Suprapubic skin (tissue), 4 donors: ENCODE measurements around the gene GSTO2. TPM values are rescaled to one million over a fixed set of nuclear protein-coding genes. Genes with fewer than 3 reads are reported as not detected.

ENCODE experiments used
- DNase-seq, 2 donors: peaks; one replicate each; pipeline ENCODE4 v3.0.0-alpha.2; 2019; ENCODE audit warnings: low spot score in 2 of 2
- H3K27ac ChIP-seq: fragments of 200-600 bp; sonication (generic); one replicate; pipeline ENCODE4 v1.5.1; 2019
- H3K27me3 ChIP-seq: fragments of 200-600 bp; sonication (generic); one replicate; pipeline ENCODE4 v1.5.1; 2019
- H3K36me3 ChIP-seq: fragments of 200-600 bp; sonication (generic); one replicate; pipeline ENCODE4 v1.5.1; 2019
- H3K4me1 ChIP-seq: fragments of 200-600 bp; sonication (generic); one replicate; pipeline ENCODE4 v1.5.1; 2019
- H3K4me3 ChIP-seq: fragments of 200-600 bp; sonication (generic); one replicate; pipeline ENCODE4 v1.5.1; 2019; ENCODE audit warnings: mild to moderate bottlenecking
- H3K9me3 ChIP-seq: fragments of 200-600 bp; sonication (generic); one replicate; pipeline ENCODE4 v1.5.1; 2019
- EP300 ChIP-seq: sonication (generic); formaldehyde crosslinking; IDR thresholded peaks from one replicate; pipeline ENCODE4 v1.6.1; 2017; ENCODE audit warnings: antibody characterized with exemption
- POLR2A ChIP-seq, 2 donors: fragments of 450-650 bp; IDR thresholded peaks; one replicate each; pipeline ENCODE4 v1.6.1; 2017; ENCODE audit warnings: antibody characterized with exemption in 2 of 2, mild to moderate bottlenecking in 2 of 2, moderate library complexity in 2 of 2
- POLR2AphosphoS5 ChIP-seq, 3 donors: sonication (generic); formaldehyde crosslinking; IDR thresholded peaks; one replicate each; pipeline ENCODE4 v1.6.1; 2017; ENCODE audit warnings: antibody characterized with exemption in 3 of 3
- WGBS: methylation state at CpG from one replicate; pipeline ENCODE4 v1.1.5; 2018; 5-methylcytosine and 5-hydroxymethylcytosine counted together
- total RNA-seq, 4 donors: library from RNA; depleted of rRNA; stranded (reverse); fragments of >200 nt; gene quantifications; one replicate each; pipeline ENCODE4 v1.1.0, GENCODE V29; 2016
- TF ChIP-seq, protein P1 (sequence below), 2 donors: fragments of 200-600 bp in 1 of 2; fragments of 450-650 bp in 1 of 2; sonication (generic) in 1 of 2; IDR thresholded peaks; one replicate each; pipeline ENCODE4 v1.5.1; 2016 to 2019; ENCODE audit warnings: antibody characterized with exemption in 2 of 2, mild to moderate bottlenecking in 1 of 2, moderate library complexity in 1 of 2

GSTO2 gene
- total RNA-seq, 4 donors from 2014 or later = 19.0 to 35.5 (median 25.4) TPM

DNA sequence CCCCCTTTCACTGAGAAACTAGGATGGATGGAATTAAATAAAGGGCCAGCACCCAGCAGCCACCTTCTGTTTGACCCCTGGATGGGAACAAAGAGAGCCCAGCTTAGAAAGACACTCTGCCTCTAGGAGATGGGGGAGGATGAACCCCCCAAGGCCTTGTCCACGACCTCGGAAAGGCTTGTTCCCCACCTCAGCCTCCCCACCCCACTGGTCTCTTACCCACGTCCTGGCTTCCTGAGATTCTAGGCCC lies 59.6 kb downstream of the GSTO2 start:
- DNase-seq = no peak
- TF ChIP-seq POLR2AphosphoS5 (IDR thresholded peaks at IDR 0.05) (no peak), POLR2A (IDR thresholded peaks at IDR 0.05) (no peak), EP300 (no peak)
- TF ChIP-seq, protein P1, sequence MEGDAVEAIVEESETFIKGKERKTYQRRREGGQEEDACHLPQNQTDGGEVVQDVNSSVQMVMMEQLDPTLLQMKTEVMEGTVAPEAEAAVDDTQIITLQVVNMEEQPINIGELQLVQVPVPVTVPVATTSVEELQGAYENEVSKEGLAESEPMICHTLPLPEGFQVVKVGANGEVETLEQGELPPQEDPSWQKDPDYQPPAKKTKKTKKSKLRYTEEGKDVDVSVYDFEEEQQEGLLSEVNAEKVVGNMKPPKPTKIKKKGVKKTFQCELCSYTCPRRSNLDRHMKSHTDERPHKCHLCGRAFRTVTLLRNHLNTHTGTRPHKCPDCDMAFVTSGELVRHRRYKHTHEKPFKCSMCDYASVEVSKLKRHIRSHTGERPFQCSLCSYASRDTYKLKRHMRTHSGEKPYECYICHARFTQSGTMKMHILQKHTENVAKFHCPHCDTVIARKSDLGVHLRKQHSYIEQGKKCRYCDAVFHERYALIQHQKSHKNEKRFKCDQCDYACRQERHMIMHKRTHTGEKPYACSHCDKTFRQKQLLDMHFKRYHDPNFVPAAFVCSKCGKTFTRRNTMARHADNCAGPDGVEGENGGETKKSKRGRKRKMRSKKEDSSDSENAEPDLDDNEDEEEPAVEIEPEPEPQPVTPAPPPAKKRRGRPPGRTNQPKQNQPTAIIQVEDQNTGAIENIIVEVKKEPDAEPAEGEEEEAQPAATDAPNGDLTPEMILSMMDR (IDR thresholded peaks at IDR 0.05) = no peak
- peaks cover 100% of the 10 kb centered on the region for H3K4me1 ChIP-seq

DNA sequence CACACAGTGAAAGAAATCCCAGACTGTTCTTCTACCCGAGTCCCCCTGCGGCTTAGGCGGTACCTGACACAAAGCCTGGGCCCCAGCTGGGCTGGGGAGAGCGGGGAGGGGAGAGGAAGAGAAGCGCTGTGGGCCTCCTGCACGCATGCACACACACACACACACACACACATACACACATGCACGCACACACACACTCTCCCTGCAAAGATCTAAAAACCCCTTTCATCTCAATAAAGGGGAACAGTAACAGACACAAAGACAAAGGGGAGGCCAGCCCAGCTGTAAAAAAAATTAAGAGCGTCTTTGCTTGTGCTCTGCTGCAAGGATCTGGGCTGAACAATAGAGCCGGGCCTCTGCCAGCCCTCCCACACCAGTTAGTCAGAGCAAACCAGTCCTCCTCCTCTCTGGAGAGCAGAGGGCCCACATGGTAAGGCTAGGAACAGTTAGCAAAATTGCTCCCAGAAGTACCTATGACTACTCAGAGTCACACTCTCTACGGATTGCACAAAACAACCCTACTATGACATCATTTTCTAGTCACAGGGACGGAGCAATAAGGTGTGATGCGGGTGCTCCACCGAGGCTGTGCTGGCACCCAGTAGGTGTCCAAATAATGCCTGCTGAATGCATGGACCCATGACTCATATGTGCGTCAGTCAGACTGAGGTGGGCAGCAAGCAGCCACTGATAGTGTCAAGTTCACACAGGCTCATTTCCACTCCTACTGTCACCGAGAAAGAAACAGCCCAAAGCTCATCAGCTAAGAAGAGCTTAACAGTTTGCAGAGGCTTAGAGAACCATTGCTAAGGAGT lies 60.1 kb downstream of the GSTO2 start:
- Histone ChIP-seq H3K36me3 (no peaks in the 10 kb centered on the region), H3K4me1 (peaks cover 100% of the 10 kb centered on the region), H3K27ac (peak overlapping the region; percentile 95), H3K9me3 (no peaks in the 10 kb centered on the region), H3K27me3 (no peaks in the 10 kb centered on the region), H3K4me3 (peak overlapping the region; percentile 37)
- TF ChIP-seq EP300 (peak; percentile 65), POLR2A (IDR thresholded peaks at IDR 0.05) (no peak), POLR2AphosphoS5 (IDR thresholded peaks at IDR 0.05) (peak; percentile 31 to 78 (median 75))
- TF ChIP-seq, protein P1 (IDR thresholded peaks at IDR 0.05) = no peak
- WGBS = 15% methylated on average over 14 of the region's 15 CpGs
- DNase-seq = peak; percentile 83 to 84

More for the DNA sequence above, 59.6 kb downstream of the GSTO2 start:
- Histone ChIP-seq H3K4me3 (peak overlapping the region; percentile 37), H3K27me3 (no peaks in the 10 kb centered on the region), H3K27ac (peak overlapping the region; percentile 95), H3K9me3 (no peaks in the 10 kb centered on the region), H3K36me3 (no peaks in the 10 kb centered on the region)
- WGBS = 34% methylated on average over 3 of the region's 3 CpGs

DNA sequence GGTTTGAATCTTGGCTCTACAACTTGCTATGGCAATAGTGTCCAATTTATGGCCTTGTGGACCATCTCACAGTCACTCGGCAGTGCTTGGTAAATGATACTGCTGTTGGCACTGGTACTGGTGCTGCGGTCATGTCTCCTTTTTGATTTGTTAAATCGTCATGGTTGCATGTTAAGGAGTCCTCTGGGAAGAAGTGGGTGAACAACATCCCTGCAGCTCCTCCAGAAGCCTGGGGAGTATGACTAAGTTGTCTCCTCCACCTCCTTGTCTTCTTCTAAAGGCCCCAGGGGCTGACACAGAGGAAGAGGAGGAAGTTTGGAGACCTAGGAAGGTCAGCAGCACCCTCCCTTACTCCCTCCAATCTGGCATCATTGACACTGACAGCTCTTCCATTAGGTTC lies 60.8 kb downstream of the GSTO2 start:
- Histone ChIP-seq H3K4me1 (peaks cover 100% of the 10 kb centered on the region), H3K27ac (peak overlapping the region; percentile 95), H3K4me3 (no peak overlapping the region), H3K9me3 (no peaks in the 10 kb centered on the region), H3K27me3 (no peaks in the 10 kb centered on the region), H3K36me3 (no peaks in the 10 kb centered on the region)
- WGBS = 30% methylated on average over 3 of the region's 3 CpGs
- peak; percentile 57 to 63 for DNase-seq
- no peak for TF ChIP-seq POLR2A (IDR thresholded peaks at IDR 0.05)
- no peak for TF ChIP-seq EP300
- TF ChIP-seq, protein P1 (IDR thresholded peaks at IDR 0.05) = no peak
- TF ChIP-seq POLR2AphosphoS5 (IDR thresholded peaks at IDR 0.05) = no peak

DNA sequence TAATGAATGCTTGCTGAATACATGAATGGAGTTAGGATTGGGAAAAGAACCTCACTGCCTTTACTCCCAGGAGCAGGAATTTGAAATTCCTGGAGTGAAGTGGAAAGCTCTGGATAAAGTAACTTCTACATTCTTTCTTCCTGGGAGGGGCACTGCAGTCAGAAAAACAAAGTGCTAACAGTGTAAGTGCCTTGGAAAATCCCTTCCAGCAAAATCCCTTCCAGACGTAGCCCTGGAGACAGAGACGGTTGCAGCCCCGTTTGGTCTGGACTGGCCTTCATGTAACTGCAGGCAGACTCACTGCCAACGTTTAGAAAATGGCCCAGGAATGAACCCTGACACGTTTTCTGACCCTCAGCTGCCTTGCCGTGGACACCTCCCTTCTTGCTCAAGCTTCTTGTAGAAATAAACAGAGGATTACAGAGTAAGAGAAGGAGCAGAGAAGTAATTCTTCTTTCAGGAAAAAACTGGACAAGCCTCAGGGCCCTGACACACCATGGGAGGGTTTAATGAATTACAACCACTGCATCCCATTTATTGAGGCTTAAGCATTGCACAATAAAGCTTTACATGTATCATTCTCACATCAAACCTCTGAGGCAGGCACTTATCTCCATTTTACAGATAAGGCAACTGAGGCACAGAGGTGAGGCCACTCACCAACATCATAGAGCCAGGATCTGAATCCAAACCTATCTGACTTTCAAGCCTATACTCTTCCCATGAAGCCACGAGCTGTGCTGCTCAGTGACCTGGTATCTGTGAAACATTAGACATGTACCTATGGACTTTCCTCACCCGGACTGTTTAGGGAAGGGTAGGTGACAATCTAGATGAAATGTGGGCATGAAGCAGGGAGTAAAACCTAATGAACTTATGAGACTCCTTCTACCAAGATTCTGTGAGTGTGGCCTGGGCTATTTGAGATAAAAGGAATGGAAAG lies 61.5 kb downstream of the GSTO2 start:
- peak; percentile 77 to 83 for DNase-seq
- H3K36me3 ChIP-seq = no peaks in the 10 kb centered on the region
- WGBS = 26% methylated on average over 8 of the region's 8 CpGs
- peaks cover 100% of the 10 kb centered on the region for H3K4me1 ChIP-seq
- H3K27me3 ChIP-seq = no peaks in the 10 kb centered on the region
- TF ChIP-seq, protein P1 (IDR thresholded peaks at IDR 0.05) = no peak
- peak in 1 of 3 donors; percentile 29 for TF ChIP-seq POLR2AphosphoS5 (IDR thresholded peaks at IDR 0.05)
- H3K9me3 ChIP-seq = no peaks in the 10 kb centered on the region
- H3K4me3 ChIP-seq = no peak overlapping the region
- H3K27ac ChIP-seq = peak overlapping the region; percentile 95
